Measurements from ENCODE around the gene MYLK2.

Gene MYLK2

DNA sequence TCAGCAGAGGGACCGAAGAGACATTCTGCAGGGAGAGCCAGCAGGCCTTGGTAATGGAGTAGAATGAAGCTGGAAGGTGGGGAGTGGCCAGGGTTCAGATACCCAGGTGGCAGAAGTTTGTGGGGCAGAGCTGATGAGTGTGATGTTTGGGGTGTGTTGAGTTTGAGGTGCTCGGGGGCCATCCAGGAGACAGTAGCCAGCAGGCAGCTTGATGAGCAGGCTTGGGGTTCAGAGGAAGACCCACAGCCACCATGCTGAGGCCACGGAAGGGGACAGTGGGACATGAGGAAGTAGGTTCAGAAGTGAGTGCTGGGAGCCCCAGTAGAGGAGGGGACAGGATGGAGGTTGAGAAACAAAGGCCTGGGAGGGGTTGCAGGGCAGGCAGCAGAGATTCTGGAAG is 37.4 kb downstream of the MYLK2 start:
- DNase-seq (ENCODE audit: low spot score) = no peak

- DNase-seq (ENCODE audit: low spot score) = no peak
These were observed 39.0 kb downstream of the MYLK2 start for GRCh38 chr20:31857861-31858759.

- no peak for DNase-seq (ENCODE audit: low spot score)
These were observed 39.6 kb downstream of the MYLK2 start for GRCh38 chr20:31858760-31859083.

GRCh38 chr20:31859266-31859997 is 40.3 kb downstream of the MYLK2 start:
- no peak for DNase-seq (ENCODE audit: low spot score)

- DNase-seq (ENCODE audit: low spot score) = no peak
These were observed 40.8 kb downstream of the MYLK2 start for GRCh38 chr20:31859998-31860380.

DNA sequence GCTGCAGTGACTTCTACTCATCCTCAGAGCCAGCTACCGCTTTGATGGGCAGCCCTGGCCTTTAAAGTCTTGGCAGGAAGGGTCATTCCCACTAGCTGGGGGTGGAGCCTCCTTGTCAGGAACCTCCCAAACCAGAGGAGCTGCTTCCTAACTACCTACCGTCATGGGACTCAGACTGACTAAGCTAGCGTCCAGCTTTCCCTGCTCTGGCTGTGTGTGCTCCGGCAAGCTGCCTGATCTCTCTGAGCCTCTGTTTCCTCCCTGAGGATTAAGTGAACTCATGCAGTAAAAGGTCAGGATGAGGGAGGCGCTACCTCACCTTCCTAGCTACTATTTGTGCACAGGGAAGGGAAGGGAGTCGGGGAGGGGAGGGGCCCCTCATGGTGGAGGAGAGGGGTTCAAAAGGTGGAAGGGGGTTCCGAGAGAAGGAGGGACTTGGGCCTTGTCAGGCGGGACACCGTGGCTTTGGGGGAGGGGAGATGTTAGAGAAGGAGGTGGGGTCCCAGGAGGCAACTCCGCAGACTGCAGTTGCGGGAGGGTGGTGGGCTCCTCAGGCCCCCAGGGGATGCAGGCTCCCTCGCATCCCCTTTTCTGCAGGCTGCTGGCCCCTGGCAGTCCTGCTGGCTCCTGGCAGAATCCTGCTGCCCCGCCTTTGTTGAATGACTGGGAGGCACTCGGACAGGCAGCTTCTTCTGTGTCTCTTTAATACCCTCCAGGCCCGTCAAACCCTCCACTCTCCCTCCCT is 41.4 kb downstream of the MYLK2 start:
- no peak for DNase-seq (ENCODE audit: low spot score)

- DNase-seq (ENCODE audit: low spot score) = peak; percentile 69
These were observed 41.9 kb downstream of the MYLK2 start for GRCh38 chr20:31861135-31861384.

- DNase-seq (ENCODE audit: low spot score) = peak; percentile 97
These were observed 42.4 kb downstream of the MYLK2 start for GRCh38 chr20:31861385-31862156.

GRCh38 chr20:31862157-31862470 is 43.0 kb downstream of the MYLK2 start:
- DNase-seq (ENCODE audit: low spot score) = no peak

- no peak for DNase-seq (ENCODE audit: low spot score)
These were observed 43.4 kb downstream of the MYLK2 start for GRCh38 chr20:31862506-31862905.

- no peak for DNase-seq (ENCODE audit: low spot score)
These were observed 44.3 kb downstream of the MYLK2 start for GRCh38 chr20:31863296-31864085.

DNA sequence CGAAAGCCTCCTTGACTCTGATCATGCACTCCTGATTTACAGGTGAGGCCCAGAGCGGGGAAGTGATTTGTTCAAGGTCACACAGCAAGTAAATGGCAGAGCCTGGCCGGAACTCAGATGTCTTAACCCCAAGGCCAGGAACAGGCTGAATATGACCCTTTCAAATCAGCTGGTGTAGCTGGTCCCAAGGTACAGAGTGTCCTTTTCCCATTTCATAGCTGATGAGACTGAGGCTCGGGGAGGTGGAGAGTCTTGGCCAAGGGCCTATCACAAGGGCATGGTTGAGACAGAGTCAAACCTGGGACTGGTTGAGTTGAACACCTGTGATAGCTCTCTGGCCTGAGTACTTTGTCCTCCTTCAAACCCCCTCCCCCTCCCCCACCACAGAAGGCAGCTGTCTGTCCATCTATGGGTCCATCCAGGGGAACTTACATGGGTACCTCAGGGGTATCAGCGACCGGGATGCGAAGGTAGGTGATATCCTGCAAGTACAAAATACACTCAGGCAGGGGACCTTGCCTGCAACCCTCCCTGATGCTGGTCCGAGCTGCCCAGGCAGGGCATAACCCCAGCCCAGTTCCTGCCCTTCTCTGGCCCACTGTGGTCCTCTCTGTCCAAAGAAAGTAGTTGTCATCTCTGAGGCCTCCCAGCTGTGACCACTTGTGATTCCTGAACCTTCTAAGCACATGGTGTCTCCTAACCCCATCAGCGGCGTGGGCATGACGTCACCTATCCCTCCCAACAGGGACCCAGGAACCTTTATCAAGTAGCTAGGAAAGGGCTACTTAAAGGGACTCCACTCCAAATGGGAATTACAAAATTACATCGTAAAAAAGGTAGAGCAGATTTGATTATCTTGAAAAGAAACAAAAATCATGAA is 45.6 kb downstream of the MYLK2 start:
- DNase-seq (ENCODE audit: low spot score) = no peak

DNA sequence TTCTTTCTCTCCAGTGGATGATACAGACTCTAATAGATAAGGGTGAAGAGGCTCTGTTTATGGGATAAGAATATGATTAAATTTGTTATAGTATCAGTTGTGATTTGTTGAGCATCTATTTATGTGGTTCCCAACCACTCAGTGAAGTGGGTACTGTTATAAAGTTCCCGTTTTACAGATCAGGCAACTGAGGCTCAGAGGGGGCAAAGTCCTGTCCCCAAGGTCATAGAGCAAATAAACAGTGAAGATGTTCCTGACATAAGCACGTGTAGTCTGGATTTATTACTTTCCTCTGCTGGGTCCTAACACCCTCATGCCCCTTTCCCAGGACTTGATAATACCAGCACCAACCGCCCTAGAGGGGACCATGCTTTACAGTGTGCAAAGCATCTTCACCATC is 47.1 kb downstream of the MYLK2 start:
- DNase-seq (ENCODE audit: low spot score) = no peak

GRCh38 chr20:31868853-31869672 is 49.9 kb downstream of the MYLK2 start:
- DNase-seq (ENCODE audit: low spot score) = no peak

GRCh38 chr20:31869673-31869941 is 50.5 kb downstream of the MYLK2 start:
- no peak for DNase-seq (ENCODE audit: low spot score)

- peak; percentile 66 for DNase-seq (ENCODE audit: low spot score)
These were observed 51.0 kb downstream of the MYLK2 start, which contains the start of the genes DUSP15 and TTLL9 for GRCh38 chr20:31869942-31870725. TSS of gene DUSP15 (minus strand) at chr20:31870527. CDS start at chr20:31870337, 190 bp downstream. TSS of gene TTLL9 (plus strand) at chr20:31870634. CDS start at chr20:31871127, 493 bp downstream.

- no peak for DNase-seq (ENCODE audit: low spot score)
These were observed 51.8 kb downstream of the MYLK2 start for GRCh38 chr20:31870726-31871617.

- no peak for DNase-seq (ENCODE audit: low spot score)
These were observed 52.4 kb downstream of the MYLK2 start for GRCh38 chr20:31871618-31871954.

Data from HuH-7.5 (cell line).